HG03159 (cell line): ENCODE data around the gene ANKRD13C.
"Not testable (repeated sequence)": the region's sequence is repeated elsewhere in the genome, so short reads cannot be mapped to it uniquely, and the experiment has no call there.

Experiments
- ATAC-seq: cut with Tn5 transposase; IDR thresholded peaks from one replicate; pipeline ENCODE4 v1.9.1; 2021; ENCODE audit warnings: mild to moderate bottlenecking, moderate library complexity; ENCODE audit not compliant: unreplicated experiment

Gene ANKRD13C, protein sequence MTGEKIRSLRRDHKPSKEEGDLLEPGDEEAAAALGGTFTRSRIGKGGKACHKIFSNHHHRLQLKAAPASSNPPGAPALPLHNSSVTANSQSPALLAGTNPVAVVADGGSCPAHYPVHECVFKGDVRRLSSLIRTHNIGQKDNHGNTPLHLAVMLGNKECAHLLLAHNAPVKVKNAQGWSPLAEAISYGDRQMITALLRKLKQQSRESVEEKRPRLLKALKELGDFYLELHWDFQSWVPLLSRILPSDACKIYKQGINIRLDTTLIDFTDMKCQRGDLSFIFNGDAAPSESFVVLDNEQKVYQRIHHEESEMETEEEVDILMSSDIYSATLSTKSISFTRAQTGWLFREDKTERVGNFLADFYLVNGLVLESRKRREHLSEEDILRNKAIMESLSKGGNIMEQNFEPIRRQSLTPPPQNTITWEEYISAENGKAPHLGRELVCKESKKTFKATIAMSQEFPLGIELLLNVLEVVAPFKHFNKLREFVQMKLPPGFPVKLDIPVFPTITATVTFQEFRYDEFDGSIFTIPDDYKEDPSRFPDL

DNA sequence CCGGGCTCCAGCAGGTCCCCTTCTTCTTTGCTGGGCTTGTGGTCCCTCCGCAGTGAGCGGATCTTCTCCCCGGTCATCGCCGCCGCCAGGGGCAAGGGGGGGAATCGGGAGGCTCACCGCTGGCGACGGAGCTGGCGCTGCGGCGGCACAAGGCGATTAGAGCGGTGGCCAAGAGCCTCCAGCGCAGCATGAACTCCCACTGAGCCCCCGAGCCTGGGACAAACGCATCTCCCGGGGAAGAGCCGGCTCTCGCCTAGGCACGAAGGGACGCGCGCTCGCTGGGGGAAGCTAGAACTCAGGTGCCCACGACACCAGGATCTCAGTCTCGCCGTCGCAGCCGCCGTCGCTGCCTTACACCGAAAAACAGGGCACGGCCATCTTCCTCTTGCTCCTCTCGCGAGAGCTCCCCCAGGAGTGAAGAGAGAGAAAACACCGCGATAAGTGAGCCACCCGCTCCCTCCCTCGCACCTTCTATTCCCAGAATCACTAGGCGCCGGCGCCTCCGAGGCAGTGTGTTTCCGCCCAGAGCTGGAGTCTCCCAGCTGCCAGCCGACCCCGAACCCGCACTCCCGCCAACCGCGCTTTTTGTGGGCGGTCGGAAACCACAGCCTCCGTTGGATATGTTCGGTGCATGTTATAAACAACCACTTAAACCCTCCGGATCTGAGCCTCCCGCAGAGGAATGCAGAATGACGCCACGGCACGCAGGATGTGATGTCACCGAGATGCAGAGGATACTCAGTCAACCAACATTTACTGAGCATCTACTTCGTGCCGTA, at the start of gene ANKRD13C:
ANKRD13C (minus strand) TSS at position 391 of the 779 bp plus-strand sequence; CDS start at position 77, 314 bp downstream.
- ATAC-seq: peak; percentile 85

DNA sequence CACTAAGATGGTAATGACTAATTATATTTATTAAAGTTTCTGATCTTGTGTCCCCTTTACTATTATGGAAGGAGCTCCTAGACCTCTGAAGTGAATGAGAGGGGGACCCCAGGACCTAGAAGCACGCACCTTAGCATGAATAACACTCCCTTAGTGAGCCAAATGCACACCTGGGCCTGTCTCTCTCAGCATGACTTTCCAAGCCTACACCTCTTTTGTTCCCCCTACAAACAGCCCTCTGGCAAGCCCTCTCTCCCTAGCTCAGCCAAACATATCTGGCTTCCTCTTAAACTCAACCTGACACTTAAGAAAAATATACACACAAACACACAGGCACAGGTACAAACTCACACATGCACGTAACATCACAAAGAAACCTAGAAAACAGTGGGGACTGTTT, 49.2 kb upstream of the ANKRD13C start:
- no peak for ATAC-seq

DNA sequence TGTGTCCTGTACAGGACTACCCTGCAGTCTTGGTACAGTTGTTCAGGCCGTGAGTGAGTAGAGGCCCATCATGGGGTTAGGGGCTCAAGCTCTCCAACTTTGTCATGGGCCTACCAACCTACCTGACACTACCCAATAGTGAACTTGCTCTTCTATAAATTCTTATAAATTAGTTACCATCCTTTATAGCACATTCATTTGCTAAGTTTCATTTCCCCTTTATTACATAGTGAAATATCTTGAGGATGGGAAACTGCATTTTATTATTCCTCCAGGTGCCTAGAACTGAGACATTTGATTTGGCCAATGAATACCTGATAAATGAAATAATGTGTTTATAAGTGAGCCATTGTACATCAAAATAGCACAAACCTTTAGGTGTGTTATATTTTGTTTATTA, 47.5 kb upstream of the ANKRD13C start:
- no peak for ATAC-seq

DNA sequence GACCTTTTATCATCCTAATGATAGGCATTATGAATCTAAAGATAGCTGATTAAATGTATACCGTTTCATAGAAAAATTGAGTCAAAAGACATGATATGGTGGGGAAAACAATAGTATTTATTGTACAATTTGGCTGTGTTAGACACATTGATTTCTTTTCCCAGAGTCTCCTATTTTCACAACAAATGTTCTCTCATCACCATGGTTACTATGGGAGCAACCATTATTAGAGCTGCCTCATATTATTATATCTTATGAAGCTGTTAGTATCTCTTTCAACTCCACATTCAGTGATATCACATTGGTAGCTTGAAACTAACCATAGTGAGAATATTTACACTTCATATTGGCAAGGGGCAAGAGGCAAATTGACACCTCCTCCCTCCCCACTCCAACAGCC, 45.8 kb upstream of the ANKRD13C start:
- no peak for ATAC-seq

DNA sequence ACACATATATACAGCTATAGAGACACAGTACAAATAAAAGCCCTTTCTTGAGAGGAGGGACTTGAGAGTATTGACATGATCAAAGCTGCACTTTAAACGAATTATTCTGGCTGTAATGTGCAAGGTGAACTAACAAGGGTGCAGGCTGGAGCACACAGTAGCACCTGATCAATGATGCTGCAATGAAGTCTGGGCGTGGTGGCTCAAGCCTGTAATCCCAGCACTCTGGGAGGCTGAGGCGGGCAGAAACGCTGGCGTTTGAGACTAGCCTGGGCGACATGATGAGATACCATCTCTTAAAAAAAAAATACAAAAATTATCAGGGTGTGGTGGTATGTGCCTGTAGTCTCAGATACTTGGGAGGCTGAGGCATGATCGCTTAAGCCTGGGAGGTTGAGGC, 42.5 kb upstream of the ANKRD13C start:
- no peak for ATAC-seq

DNA sequence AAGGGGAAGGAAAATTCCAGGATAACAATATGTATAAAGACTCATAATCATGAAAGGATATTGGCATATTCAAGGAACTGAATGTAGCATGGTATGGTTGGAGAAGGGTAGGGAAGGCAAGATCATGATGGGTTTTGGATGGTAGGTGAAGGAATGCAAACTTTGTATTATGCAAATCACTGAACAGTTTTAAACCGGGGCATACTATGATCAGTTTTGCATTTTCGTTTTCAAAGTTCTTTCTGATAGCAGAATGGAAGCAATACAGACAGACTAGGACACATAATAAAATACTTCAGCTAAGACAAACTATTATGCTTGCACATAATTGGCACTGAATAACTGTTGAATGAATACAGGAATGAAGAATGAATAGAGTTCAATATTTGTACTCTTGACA, 42.1 kb upstream of the ANKRD13C start:
- no peak for ATAC-seq

DNA sequence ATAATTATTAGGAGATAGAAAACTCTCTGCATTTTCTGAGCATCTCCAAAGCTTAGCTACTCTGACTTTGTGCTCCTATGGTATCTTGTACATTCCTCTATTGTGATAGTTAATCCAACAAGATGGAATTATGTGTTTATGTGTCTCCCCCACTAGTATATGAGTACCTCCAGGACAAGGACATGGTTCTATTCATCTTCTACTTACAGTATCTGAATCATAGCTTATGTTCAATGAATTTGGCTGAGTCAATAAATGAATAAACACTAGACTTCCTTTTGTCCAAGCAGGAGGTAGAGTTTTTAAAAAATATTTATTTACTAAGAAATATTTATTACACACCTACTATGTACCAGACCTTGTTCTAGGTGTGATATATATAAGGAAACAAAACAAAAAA, 38.1 kb upstream of the ANKRD13C start:
- ATAC-seq: no peak

DNA sequence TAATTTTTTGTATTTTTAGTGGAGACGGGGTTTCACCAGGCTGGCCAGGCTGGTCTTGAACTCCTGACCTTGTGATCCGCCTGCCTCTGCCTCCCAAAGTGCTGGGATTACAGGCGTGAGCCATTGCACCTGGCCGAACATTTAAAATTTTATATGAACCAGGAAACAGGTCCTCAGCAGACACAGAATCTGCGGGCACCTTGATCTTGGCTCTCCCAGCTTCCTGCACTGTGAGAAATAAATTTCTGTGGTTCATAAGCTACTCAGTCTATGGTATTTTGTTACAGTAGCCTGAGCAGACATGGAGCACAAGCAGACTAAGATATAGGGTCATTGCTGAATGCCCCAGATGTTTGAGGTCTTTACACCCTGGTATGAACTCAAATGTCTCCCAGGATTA, 33.0 kb upstream of the ANKRD13C start:
- ATAC-seq: no peak

DNA sequence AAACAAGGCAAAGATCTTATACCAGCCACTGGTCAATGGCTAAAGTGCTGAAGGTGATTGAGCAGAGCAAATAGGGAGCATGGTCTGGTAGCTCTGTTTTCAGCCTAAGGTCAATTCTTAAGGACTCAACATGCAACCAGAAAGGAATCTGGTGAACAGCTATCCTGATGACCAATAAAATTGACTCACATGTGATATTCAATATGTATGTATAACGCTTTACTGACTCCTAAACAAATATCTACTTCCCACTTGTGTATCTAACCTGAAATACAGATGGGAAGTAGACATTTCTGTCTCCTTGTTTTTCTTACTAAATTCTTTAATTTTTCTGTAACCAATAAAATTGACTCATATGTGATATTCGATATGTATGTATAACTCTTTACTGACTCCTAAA, 31.6 kb upstream of the ANKRD13C start:
- ATAC-seq: no peak

DNA sequence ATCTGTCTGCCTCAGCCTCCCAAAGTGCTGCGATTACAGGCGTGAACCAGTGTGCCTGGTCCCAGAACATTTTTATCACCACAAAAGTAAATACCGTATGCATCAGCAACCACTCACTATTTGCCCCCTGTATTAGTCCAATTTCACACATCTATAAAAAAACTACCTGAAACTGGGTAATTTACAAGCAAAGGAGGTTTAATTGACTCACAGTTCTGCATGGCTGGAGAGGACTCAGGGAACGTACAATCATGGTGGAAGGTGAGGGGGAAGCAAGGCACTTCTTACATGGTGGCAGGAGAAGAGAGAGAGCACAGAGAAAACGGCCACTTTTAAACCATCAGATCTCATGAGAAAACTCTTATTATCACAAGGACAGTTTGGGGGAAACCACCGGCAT, 31.0 kb upstream of the ANKRD13C start:
- no peak for ATAC-seq

DNA sequence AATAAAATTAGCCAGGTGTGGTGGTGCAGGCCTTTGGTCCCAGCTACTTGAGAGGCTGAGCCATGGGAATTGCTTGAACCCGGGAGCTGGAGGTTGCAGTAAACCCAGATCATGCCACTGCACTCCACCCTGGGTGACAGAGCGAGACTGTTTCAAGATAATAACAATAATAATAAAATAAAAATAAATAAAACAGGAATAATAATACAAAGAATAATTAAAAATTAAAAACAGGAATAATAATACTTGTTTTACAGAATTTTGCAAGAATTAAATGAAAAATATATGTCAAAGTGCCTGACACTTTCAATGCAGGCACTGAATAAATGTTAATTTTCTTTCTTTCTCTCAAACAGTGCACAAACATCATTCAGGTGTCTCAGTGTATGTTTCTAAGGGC, 30.0 kb upstream of the ANKRD13C start:
- ATAC-seq: no peak

DNA sequence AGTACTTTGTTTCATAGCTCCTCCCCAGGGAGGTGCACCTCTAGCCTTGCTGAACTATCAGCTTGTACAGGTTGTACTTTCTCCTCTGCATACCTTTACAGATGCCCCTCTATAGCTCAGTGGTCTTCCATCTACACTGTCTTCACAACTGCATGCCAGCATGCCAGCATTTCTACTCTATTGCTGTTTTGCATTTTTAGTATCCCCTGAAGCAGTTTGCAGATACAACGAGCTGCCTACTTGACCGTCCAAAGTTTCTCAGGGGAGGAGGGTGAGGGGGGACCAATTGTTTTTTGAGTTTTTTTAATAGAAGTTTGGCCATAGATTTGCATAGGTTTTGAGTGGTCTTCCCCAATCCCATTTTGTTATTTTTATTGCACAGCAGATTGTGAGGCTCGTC, 29.0 kb upstream of the ANKRD13C start:
- ATAC-seq: no peak

DNA sequence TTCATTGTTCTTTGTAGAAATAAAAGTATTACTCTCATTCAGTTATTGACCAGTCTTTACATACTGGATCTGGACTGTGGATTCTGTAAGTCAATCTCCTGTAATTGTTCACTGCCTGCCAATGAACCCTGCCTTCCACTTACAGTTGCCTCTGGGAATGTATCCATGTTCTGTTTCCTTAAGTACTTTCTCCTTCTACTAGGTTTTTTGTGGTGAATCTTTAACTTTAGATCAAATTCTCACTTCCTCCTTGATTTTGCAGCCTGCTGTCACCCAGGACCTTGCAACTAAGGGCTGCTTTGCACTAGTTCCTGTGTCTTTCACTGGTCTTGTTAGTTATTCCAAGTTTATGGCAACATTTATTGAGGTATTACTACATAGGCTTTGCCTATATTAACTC, 28.2 kb upstream of the ANKRD13C start:
- ATAC-seq: peak; percentile 91

DNA sequence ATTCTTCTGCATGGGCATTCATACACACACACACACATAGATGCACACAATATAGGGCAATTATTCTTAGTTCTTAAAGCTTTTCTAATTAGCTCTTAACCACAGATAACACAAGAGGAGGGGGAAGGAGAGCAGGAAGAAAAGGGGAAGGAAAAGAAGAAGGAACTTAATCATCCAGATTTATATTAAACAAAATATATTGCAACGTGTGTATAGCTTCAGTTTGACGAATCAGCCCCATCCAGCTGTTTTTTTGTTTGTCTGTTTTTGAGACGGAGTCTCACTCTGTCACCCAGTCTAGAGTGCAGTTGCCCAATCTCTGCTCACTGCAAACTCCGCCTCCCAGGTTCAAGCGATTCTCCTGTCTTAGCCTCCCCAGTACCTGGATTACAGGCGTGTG, 21.7 kb upstream of the ANKRD13C start:
- no peak for ATAC-seq

DNA sequence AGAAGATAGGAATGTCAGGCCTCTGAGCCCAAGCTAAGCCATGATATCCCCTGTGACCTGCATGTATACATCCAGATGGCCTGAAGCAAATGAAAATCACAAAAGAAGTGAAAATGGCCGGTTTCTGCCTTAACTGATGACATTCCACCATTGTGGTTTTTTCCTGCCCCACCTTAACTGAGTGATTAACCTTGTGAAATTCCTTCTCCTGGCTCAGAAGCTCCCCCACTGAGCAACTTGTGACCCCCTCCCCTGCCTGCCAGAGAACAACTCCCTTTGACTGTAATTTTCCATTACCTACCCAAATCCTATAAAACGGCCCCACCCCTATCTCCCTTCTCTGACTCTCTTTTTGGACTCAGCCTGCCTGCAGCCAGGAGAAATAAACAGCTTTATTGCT, 19.1 kb upstream of the ANKRD13C start:
- ATAC-seq: not testable (repeated sequence)

DNA sequence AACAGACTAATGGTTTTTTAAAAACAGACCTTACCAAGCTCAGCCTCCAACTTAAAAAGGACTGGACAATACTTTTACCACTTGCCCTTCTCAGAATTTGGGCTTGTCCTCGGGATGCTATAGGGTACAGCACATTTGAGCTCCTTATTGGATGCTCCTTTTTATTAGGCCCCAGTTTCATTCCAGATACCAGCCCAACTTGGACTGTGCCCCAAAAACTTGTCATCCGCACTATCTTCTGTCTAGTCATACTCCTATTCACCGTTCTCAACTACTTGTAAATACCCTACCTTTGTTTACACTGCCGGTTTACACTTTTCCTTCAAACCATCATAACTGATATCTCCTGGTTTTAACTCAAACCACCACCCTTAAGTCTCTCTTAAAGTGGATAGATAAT, 17.9 kb upstream of the ANKRD13C start:
- ATAC-seq: no peak

DNA sequence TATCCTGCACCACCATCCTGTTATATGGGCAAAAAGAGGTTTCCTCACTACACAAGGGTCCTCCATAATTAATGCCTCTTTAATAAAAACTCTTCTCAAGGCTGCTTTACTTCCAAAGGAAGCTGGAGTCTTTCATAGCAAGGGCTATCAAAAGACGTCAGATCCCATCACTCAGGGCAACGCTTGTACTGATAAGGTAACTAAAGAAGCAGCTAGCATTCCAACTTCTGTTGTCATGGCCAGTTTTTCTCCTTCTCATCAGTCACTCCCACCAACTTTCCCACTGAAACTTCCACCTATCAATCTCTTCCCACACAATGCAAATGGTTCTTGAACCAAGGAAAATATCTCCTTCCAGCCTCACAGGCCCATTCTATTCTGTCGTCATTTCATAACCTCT, 17.1 kb upstream of the ANKRD13C start:
- not testable (repeated sequence) for ATAC-seq

DNA sequence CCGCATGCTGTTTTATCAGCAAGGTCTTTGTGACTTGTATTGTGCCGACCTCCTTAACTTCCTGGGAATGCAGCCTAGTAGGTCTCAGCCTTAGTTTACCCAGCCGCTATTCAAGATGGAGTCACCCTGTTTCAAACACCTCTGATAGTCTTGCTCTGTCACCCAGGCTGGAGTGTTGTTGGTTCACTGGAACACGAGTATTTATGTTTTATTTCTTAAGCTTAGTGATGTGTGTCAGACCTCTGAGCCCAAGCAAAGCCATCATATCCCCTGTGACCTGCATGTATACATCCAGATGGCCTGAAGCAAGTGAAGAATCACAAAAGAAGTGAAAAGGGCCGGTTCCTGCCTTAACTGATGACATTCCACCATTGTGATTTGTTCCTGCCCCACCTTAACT, 12.9 kb upstream of the ANKRD13C start:
- ATAC-seq: not testable (repeated sequence)

DNA sequence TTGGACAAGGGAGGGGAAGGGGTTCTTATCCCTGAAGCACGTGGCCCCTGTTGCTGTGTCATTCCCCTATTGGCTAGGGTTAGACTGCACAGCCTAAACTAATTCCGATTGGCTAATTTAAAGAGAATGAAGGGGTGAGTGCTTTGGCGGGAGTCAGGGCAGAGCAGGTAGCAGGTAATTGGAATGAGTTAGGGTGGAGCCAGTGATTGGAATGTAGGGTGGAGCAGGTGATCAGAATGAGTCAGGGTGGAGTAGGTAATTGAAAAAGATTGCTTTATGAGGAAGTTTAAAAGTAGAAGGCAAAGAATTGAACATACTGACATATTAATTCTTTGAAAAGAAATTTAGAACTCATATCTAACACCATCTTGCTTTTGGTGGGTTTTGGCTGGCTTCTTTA, 12.5 kb upstream of the ANKRD13C start:
- not testable (repeated sequence) for ATAC-seq

DNA sequence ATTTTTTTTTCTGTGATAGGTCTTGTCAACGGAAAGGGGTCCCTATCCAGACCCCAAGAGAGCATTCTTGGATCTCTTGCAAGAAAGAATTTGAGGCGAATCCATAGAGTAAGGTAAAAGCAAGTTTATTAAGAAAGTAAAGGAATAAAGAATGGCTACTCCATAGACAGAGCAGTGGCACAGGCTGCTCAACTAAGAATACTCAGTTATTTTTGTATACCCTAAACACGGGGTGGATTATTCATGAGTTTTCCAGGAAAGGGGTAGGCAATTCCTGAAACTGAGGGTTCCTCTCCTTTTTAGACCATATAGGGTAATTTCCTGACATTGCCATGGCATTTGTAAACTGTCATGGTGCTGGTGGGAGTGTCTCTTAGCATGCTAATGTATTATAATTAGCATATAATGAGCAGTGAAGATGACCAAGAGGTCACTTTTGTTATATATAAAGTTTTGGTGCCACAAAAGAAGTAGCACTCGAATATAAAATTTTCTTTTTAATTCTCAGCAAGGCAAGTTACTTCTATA, 12.0 kb upstream of the ANKRD13C start:
- ATAC-seq: not testable (repeated sequence)

DNA sequence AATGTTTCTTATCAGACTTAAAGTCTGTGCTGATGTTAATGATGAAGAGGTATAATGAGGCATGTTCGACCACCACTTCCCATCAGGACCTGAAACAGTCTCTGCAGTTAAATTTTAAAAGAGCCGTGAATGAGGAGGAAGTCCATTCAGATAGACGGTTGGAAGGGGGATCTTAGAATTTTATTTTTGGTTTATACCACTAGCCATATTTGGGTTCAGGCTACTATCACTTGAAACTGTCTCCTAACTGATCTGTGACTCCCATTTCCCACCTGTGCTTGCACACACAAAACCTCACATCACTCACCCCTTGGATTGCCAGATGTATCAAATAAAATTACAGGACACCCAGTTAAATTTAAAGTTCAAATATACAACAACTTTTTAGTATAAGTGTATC, 9.9 kb upstream of the ANKRD13C start:
- no peak for ATAC-seq
